Measurements from ENCODE around the gene CREM.
A peak's percentile ranks its signal among the peaks of the same experiment; 100 is the strongest.

Gene CREM

GRCh38 chr10:35191523-35191922 is 64.9 kb downstream of the CREM start:
- TF ChIP-seq CTCF (conservative IDR thresholded peaks at IDR 0.05; ENCODE audit: low read depth, low read length) = no peak
- H3K4me3 ChIP-seq (ENCODE audit: low read depth, low read length) = no peak overlapping the region
- peak; percentile 28 for DNase-seq (ENCODE audit: low read depth)

- H3K4me3 ChIP-seq (ENCODE audit: low read depth, low read length) = no peak overlapping the region
- TF ChIP-seq CTCF (conservative IDR thresholded peaks at IDR 0.05; ENCODE audit: low read depth, low read length) = no peak
- DNase-seq (ENCODE audit: low read depth) = peak; percentile 39
Observed at GRCh38 chr10:35192645-35193249, 66.1 kb downstream of the CREM start.

- no peak for TF ChIP-seq CTCF (conservative IDR thresholded peaks at IDR 0.05; ENCODE audit: low read depth, low read length)
- no peak overlapping the region for H3K4me3 ChIP-seq (ENCODE audit: low read depth, low read length)
- DNase-seq (ENCODE audit: low read depth) = no peak
Observed at GRCh38 chr10:35194471-35194870, 67.8 kb downstream of the CREM start.

- DNase-seq (ENCODE audit: low read depth) = peak; percentile 61
- no peak for TF ChIP-seq CTCF (conservative IDR thresholded peaks at IDR 0.05; ENCODE audit: low read depth, low read length)
Observed at GRCh38 chr10:35194906-35195305, 68.3 kb downstream of the CREM start.

GRCh38 chr10:35195361-35196306 is 69.0 kb downstream of the CREM start:
- DNase-seq (ENCODE audit: low read depth) = peak; percentile 98
- TF ChIP-seq CTCF (conservative IDR thresholded peaks at IDR 0.05; ENCODE audit: low read depth, low read length) = peak; percentile 80
- peak overlapping the region; percentile 60 for H3K4me3 ChIP-seq (ENCODE audit: low read depth, low read length)

More at GRCh38 chr10:35194906-35195305, 68.3 kb downstream of the CREM start:
- H3K4me3 ChIP-seq (ENCODE audit: low read depth, low read length) = peak overlapping the region; percentile 60

GRCh38 chr10:35200487-35200886 is 73.8 kb downstream of the CREM start:
- no peak for DNase-seq (ENCODE audit: low read depth)
- TF ChIP-seq CTCF (conservative IDR thresholded peaks at IDR 0.05; ENCODE audit: low read depth, low read length) = no peak
- no peak overlapping the region for H3K4me3 ChIP-seq (ENCODE audit: low read depth, low read length)
